HepG2 (cell line): ENCODE measurements around the gene FAM219A. TPM values are rescaled to one million over a fixed set of nuclear protein-coding genes. Genes with fewer than 3 reads are reported as not detected.

ENCODE experiments used
- DR1 ChIP-seq: sonication (generic); formaldehyde crosslinking; IDR thresholded peaks from 2 replicates; pipeline ENCODE4 v1.8.0; 2021; ENCODE audit warnings: mild to moderate bottlenecking, missing genetic modification reagents, inconsistent platforms
- FLYWCH1 ChIP-seq: sonication (generic); formaldehyde crosslinking; IDR thresholded peaks from 2 replicates; pipeline ENCODE4 v1.8.1; 2023; ENCODE audit warnings: mild to moderate bottlenecking, missing genetic modification reagents
- KLF16 ChIP-seq, 2 experiments: sonication (generic) in 1 of 2; formaldehyde crosslinking in 1 of 2; IDR thresholded peaks; 2 replicates each; pipeline versions ENCODE4 v1.6.1 to v1.8.0; 2016 to 2023; ENCODE audit warnings: missing genetic modification reagents in 2 of 2, missing compliant biosample characterization in 1 of 2
- KLF9 ChIP-seq: IDR thresholded peaks from 2 replicates; pipeline ENCODE4 v1.6.1; 2016; ENCODE audit warnings: low read depth
- NONO ChIP-seq, 2 experiments: fragments of 450-650 bp in 1 of 2; sonication (generic) in 1 of 2; formaldehyde crosslinking in 1 of 2; IDR thresholded peaks in 1 of 2; conservative IDR thresholded peaks in 1 of 2; 2 replicates each; pipeline versions ENCODE4 v1.6.1 to v1.8.0; 2017 to 2022; ENCODE audit warnings: mild to moderate bottlenecking in 1 of 2, missing genetic modification reagents in 1 of 2, moderate library complexity in 1 of 2
- PITX1 ChIP-seq: sonication (generic); formaldehyde crosslinking; IDR thresholded peaks from 2 replicates; pipeline ENCODE4 v1.5.1; 2020; ENCODE audit warnings: mild to moderate bottlenecking, missing genetic modification reagents
- SALL1 ChIP-seq: sonication (generic); formaldehyde crosslinking; IDR thresholded peaks from 2 replicates; pipeline ENCODE4 v1.8.0; 2022; ENCODE audit warnings: mild to moderate bottlenecking, missing genetic modification reagents
- SIN3A ChIP-seq: IDR thresholded peaks from 2 replicates; pipeline ENCODE4 v1.6.1; 2011; ENCODE audit warnings: low read depth, mild to moderate bottlenecking, control low read depth, low read length, borderline replicate concordance
- SOX13 ChIP-seq, 3 experiments: fragments of 450-650 bp in 1 of 3; sonication (generic) in 1 of 3; formaldehyde crosslinking in 1 of 3; IDR thresholded peaks in 2 of 3; conservative IDR thresholded peaks in 1 of 3; 2 replicates each; pipeline versions ENCODE4 v1.5.0 to v1.6.1; 2016 to 2020; ENCODE audit warnings: antibody characterized with exemption in 1 of 3, mild to moderate bottlenecking in 1 of 3, missing compliant biosample characterization in 1 of 3, missing genetic modification reagents in 1 of 3, moderate library complexity in 1 of 3
- TAF15 ChIP-seq: fragments of 200-400 bp; formaldehyde crosslinking; IDR thresholded peaks from one replicate; pipeline ENCODE4 v1.6.1; 2018; ENCODE audit warnings: mild to moderate bottlenecking, low read depth, low read length; ENCODE audit not compliant: poor library complexity, severe bottlenecking
- ZBTB34 ChIP-seq: sonication (generic); formaldehyde crosslinking; IDR thresholded peaks from 2 replicates; pipeline ENCODE4 v1.8.0; 2022; ENCODE audit warnings: mild to moderate bottlenecking, missing genetic modification reagents
- ZFYVE20 ChIP-seq: sonication (generic); formaldehyde crosslinking; IDR thresholded peaks from 2 replicates; pipeline ENCODE4 v1.8.0; 2023; ENCODE audit warnings: low read depth, mild to moderate bottlenecking, moderate library complexity, missing genetic modification reagents, borderline replicate concordance
- ZNF143 ChIP-seq: sonication (generic); formaldehyde crosslinking; IDR thresholded peaks from 2 replicates; pipeline ENCODE4 v1.4.0; 2020; ENCODE audit warnings: missing genetic modification reagents
- ZNF224 ChIP-seq: sonication (generic); formaldehyde crosslinking; IDR thresholded peaks from 2 replicates; pipeline ENCODE4 v1.5.0; 2020; ENCODE audit warnings: mild to moderate bottlenecking, missing genetic modification reagents
- ZNF513 ChIP-seq: sonication (generic); formaldehyde crosslinking; conservative IDR thresholded peaks from 2 replicates; pipeline ENCODE4 v1.5.0; 2020; ENCODE audit warnings: missing genetic modification reagents
- ZNF574 ChIP-seq: sonication (generic); formaldehyde crosslinking; IDR thresholded peaks from 2 replicates; pipeline ENCODE4 v1.4.0; 2020; ENCODE audit warnings: missing genetic modification reagents
- ZNF782 ChIP-seq: sonication (generic); formaldehyde crosslinking; IDR thresholded peaks from 2 replicates; pipeline ENCODE4 v1.4.0; 2020; ENCODE audit warnings: missing genetic modification reagents, mild to moderate bottlenecking, borderline replicate concordance
- polyA plus RNA-seq, 8 experiments: library from polyadenylated mRNA; depleted of rRNA in 3 of 8; stranded (reverse) in 7 of 8; unstranded in 1 of 8; fragments of >200 nt; fragmentation: Illumina TruSeq in 4 of 8; extraction: Trizol in 4 of 8; gene quantifications; 2 replicates each; pipeline versions ENCODE4 v1.2.1 to v1.2.3, GENCODE V29; 2011 to 2016; ENCODE audit warnings: low read depth in 4 of 8, missing spikeins in 1 of 8, mixed read lengths in 1 of 8; ENCODE audit not compliant: insufficient read depth in 1 of 8
- total RNA-seq, 5 experiments: library from RNA; depleted of rRNA; stranded (reverse); fragments of >200 nt; fragmentation: Illumina TruSeq; extraction: Trizol; gene quantifications; 2 replicates each; pipeline ENCODE4 v1.2.3, GENCODE V29; 2016; ENCODE audit warnings: low read depth in 1 of 5

Gene FAM219A
- total and polyA plus RNA-seq, 2 of the 13 experiments (the other 11 are each of a cell fraction or from before 2014, with no cell fraction given) = 3.9 to 6.4 TPM

GRCh38 chr9:34376596-34377403 lies 81.6 kb downstream of the FAM219A start, which contains the start of gene MYORG (continued):
- TF ChIP-seq ZNF513 (no peak), DR1 (CRISPR knock-in tag) (peak; percentile 75), NONO (IDR thresholded peaks at IDR 0.05) (no peak), NONO (CRISPR knock-in tag; conservative IDR thresholded peaks at IDR 0.05) (peak; percentile 81), ZBTB34 (no peak), ZNF782 (CRISPR knock-in tag) (peak; percentile 87; the same call in 1 of the 2 replicates), ZNF574 (peak; percentile 86), TAF15 (peak; percentile 24), SOX13 (IDR thresholded peaks at IDR 0.05) (no peak), SOX13 (CRISPR knock-in tag; conservative IDR thresholded peaks at IDR 0.05 in 1 of 2, IDR thresholded peaks at IDR 0.05 in 1 of 2) (peak in 1 of 2 experiments; percentile 54; a peak in 2 of 4 replicates), KLF9 (CRISPR knock-in tag) (peak; percentile 54; the same call in 1 of the 2 replicates), FLYWCH1 (CRISPR knock-in tag) (no peak), PITX1 (CRISPR knock-in tag) (no peak), KLF16 (CRISPR knock-in tag; IDR thresholded peaks at IDR 0.05) (peak in 1 of 2 experiments; percentile 52; a peak in 1 of 4 replicates), ZNF143 (CRISPR knock-in tag) (peak; percentile 96), ZFYVE20 (CRISPR knock-in tag) (no peak), SALL1 (CRISPR knock-in tag) (peak; percentile 77), ZNF224 (CRISPR knock-in tag) (no peak), SIN3A (peak; percentile 40; the same call in 1 of the 2 replicates)
